SK-N-SH (cell line): ENCODE measurements around the gene TOR1A. TPM values are rescaled to one million over a fixed set of nuclear protein-coding genes. Genes with fewer than 3 reads are reported as not detected.

Source experiments
- CTCF ChIA-PET: fragments of 300-600, 350-600 bp; formaldehyde crosslinking; extraction: SDS; loops from one replicate; lab custom pipeline; 2021; lab: Yijun Ruan, JAX
- POLR2A ChIA-PET: fragments of 350-600 bp; sonication (Branson Sonifier 250); formaldehyde crosslinking; extraction: SDS; loops from one replicate; lab custom pipeline; 2020; ENCODE audit warnings: antibody characterized with exemption, inconsistent platforms; lab: Yijun Ruan, JAX
- DNase-seq: peaks from one replicate; pipeline ENCODE4 v3.0.0; 2012
- H2AFZ ChIP-seq: fragments of 200-600 bp; sonication (generic); 2 replicates; pipeline ENCODE4 v1.8.1; 2016; ENCODE audit warnings: antibody characterized with exemption, mild to moderate bottlenecking, low read depth
- H3F3A ChIP-seq: fragments of 200-600 bp; sonication (generic); replicated peaks from 2 replicates; pipeline ENCODE3; 2016; ENCODE audit warnings: antibody characterized with exemption, mild to moderate bottlenecking; ENCODE audit not compliant: insufficient read depth
- H3K27ac ChIP-seq, 2 experiments: fragments of 200-500 bp in 1 of 2; fragments of 200-600 bp in 1 of 2; sonication (Bioruptor generic) in 1 of 2; sonication (generic), shearing (Covaris generic) in 1 of 2; 2 replicates each; pipeline versions ENCODE4 v1.5.1 to v1.6.1; 2014 to 2016; ENCODE audit warnings: low read depth in 2 of 2, inconsistent platforms in 1 of 2, low read length in 1 of 2, mild to moderate bottlenecking in 1 of 2, mixed read lengths in 1 of 2
- H3K27me3 ChIP-seq: fragments of 200-600 bp; sonication (generic), shearing (Covaris generic); 2 replicates; pipeline ENCODE4 v1.6.1; 2016; ENCODE audit warnings: mixed run types; ENCODE audit not compliant: insufficient read depth
- H3K36me3 ChIP-seq, 2 experiments: fragments of 200-500 bp in 1 of 2; fragments of 200-600 bp in 1 of 2; sonication (Bioruptor generic) in 1 of 2; sonication (generic) in 1 of 2; replicated peaks in 1 of 2; 2 replicates each; pipeline versions ENCODE3 to v1.5.1; 2014 to 2016; ENCODE audit warnings: low read length in 1 of 2, mild to moderate bottlenecking in 1 of 2; ENCODE audit not compliant: insufficient read depth in 2 of 2, control insufficient read depth in 1 of 2
- H3K4me1 ChIP-seq, 2 experiments: fragments of 200-500 bp in 1 of 2; fragments of 200-600 bp in 1 of 2; sonication (Bioruptor generic) in 1 of 2; sonication (generic), shearing (Covaris generic) in 1 of 2; 2 replicates each; pipeline versions ENCODE4 v1.5.1 to v1.6.1; 2014 to 2016; ENCODE audit warnings: low read depth in 1 of 2, low read length in 1 of 2, mixed run types in 1 of 2; ENCODE audit not compliant: insufficient read depth in 2 of 2, control insufficient read depth in 1 of 2
- H3K4me2 ChIP-seq: fragments of 200-600 bp; sonication (generic), shearing (Covaris generic); 2 replicates; pipeline ENCODE4 v1.6.1; 2017; ENCODE audit warnings: mixed run types
- H3K4me3 ChIP-seq, 2 experiments: fragments of 200-500 bp in 1 of 2; fragments of 200-600 bp in 1 of 2; sonication (Bioruptor generic) in 1 of 2; sonication (generic), shearing (Covaris generic) in 1 of 2; 2 replicates each; pipeline versions ENCODE4 v1.5.1 to v1.8.1; 2014 to 2016; ENCODE audit warnings: low read depth in 2 of 2, inconsistent platforms in 1 of 2, low read length in 1 of 2, mild to moderate bottlenecking in 1 of 2, mixed read lengths in 1 of 2, moderate library complexity in 1 of 2
- H3K79me2 ChIP-seq: fragments of 200-600 bp; sonication (generic); 2 replicates; pipeline ENCODE4 v1.8.1; 2017; ENCODE audit warnings: mild to moderate bottlenecking; ENCODE audit not compliant: insufficient read depth
- H3K9ac ChIP-seq: fragments of 200-600 bp; sonication (generic); 2 replicates; pipeline ENCODE4 v1.6.1; 2017; ENCODE audit warnings: mixed run types
- H3K9me2 ChIP-seq: fragments of 200-600 bp; sonication (generic); 2 replicates; pipeline ENCODE4 v1.6.1; 2017; ENCODE audit warnings: mixed run types
- H3K9me3 ChIP-seq: fragments of 200-600 bp; sonication (generic); 2 replicates; pipeline ENCODE4 v1.6.1; 2017; ENCODE audit warnings: mixed run types, mild to moderate bottlenecking, moderate library complexity
- H4K20me1 ChIP-seq: fragments of 200-600 bp; sonication (generic); 2 replicates; pipeline ENCODE4 v1.6.1; 2017; ENCODE audit warnings: mild to moderate bottlenecking, mixed run types; ENCODE audit not compliant: insufficient read depth
- EP300 ChIP-seq, 2 experiments: IDR thresholded peaks; 2 replicates each; pipeline versions ENCODE4 v1.4.0 to v1.6.1; 2012; ENCODE audit warnings: borderline replicate concordance in 1 of 2, low read depth in 1 of 2, low read length in 1 of 2
- EZH2phosphoT487 ChIP-seq: fragments of 200-600 bp; sonication (generic); IDR thresholded peaks from 2 replicates; pipeline ENCODE4 v1.6.1; 2017; ENCODE audit warnings: low read depth, mixed run types, mild to moderate bottlenecking, antibody characterized with exemption, moderate library complexity, borderline replicate concordance
- FOSL2 ChIP-seq: IDR thresholded peaks from 2 replicates; pipeline ENCODE4 v1.4.0; 2012; ENCODE audit warnings: low read depth, mild to moderate bottlenecking, moderate library complexity, borderline replicate concordance
- FOXM1 ChIP-seq: IDR thresholded peaks from 2 replicates; pipeline ENCODE4 v1.4.0; 2012; ENCODE audit warnings: low read depth, mild to moderate bottlenecking
- JUND ChIP-seq: IDR thresholded peaks from 2 replicates; pipeline ENCODE4 v1.4.0; 2012
- MEF2A ChIP-seq: IDR thresholded peaks from 2 replicates; pipeline ENCODE4 v1.4.0; 2012; ENCODE audit warnings: low read depth, borderline replicate concordance
- MXI1 ChIP-seq: IDR thresholded peaks from 2 replicates; pipeline ENCODE4 v1.6.1; 2012; ENCODE audit warnings: mild to moderate bottlenecking, low read depth, low read length, improper control_type of control experiment
- NFIC ChIP-seq: IDR thresholded peaks from 2 replicates; pipeline ENCODE4 v1.4.0; 2012; ENCODE audit warnings: borderline replicate concordance
- PBX3 ChIP-seq: IDR thresholded peaks from 2 replicates; pipeline ENCODE4; 2012
- POLR2AphosphoS5 ChIP-seq: IDR thresholded peaks from 2 replicates; pipeline ENCODE4 v1.6.1; 2012; ENCODE audit warnings: low read depth, low read length
- RFX5 ChIP-seq: IDR thresholded peaks from 2 replicates; pipeline ENCODE4 v1.6.1; 2012; ENCODE audit warnings: mild to moderate bottlenecking, improper control_type of control experiment, low read length
- RXRA ChIP-seq: IDR thresholded peaks from 2 replicates; pipeline ENCODE4 v1.4.0; 2012; ENCODE audit warnings: low read depth, mild to moderate bottlenecking, borderline replicate concordance
- SMC3 ChIP-seq: IDR thresholded peaks from 2 replicates; pipeline ENCODE4 v1.6.1; 2012; ENCODE audit warnings: low read depth, low read length, improper control_type of control experiment
- TCF12 ChIP-seq: IDR thresholded peaks from 2 replicates; pipeline ENCODE4 v1.4.0; 2012
- TEAD4 ChIP-seq: IDR thresholded peaks from 2 replicates; pipeline ENCODE4 v1.4.0; 2012; ENCODE audit warnings: mild to moderate bottlenecking, borderline replicate concordance; ENCODE audit not compliant: insufficient read depth
- YY1 ChIP-seq: IDR thresholded peaks from 2 replicates; pipeline ENCODE4 v1.4.0; 2012; ENCODE audit warnings: low read depth, mild to moderate bottlenecking
- WGBS: methylation state at CpG from one replicate; pipeline ENCODE4 v1.1.6; 2017; ENCODE audit warnings: low lambda C conversion rate; 5-methylcytosine and 5-hydroxymethylcytosine counted together
- polyA plus RNA-seq, 3 experiments: library from polyadenylated mRNA; depleted of rRNA; stranded (reverse); fragments of >200 nt; gene quantifications; 2 replicates each; pipeline ENCODE4 v1.2.3, GENCODE V29; 2012
- TF ChIP-seq, protein P1 (sequence below): IDR thresholded peaks from 2 replicates; pipeline ENCODE4 v1.6.1; 2012; ENCODE audit warnings: mild to moderate bottlenecking, low read depth, low read length, moderate library complexity

TOR1A gene
- polyA plus RNA-seq, 1 of the 3 experiments (the other 2 are of a cell fraction) = 85.3 TPM

DNA sequence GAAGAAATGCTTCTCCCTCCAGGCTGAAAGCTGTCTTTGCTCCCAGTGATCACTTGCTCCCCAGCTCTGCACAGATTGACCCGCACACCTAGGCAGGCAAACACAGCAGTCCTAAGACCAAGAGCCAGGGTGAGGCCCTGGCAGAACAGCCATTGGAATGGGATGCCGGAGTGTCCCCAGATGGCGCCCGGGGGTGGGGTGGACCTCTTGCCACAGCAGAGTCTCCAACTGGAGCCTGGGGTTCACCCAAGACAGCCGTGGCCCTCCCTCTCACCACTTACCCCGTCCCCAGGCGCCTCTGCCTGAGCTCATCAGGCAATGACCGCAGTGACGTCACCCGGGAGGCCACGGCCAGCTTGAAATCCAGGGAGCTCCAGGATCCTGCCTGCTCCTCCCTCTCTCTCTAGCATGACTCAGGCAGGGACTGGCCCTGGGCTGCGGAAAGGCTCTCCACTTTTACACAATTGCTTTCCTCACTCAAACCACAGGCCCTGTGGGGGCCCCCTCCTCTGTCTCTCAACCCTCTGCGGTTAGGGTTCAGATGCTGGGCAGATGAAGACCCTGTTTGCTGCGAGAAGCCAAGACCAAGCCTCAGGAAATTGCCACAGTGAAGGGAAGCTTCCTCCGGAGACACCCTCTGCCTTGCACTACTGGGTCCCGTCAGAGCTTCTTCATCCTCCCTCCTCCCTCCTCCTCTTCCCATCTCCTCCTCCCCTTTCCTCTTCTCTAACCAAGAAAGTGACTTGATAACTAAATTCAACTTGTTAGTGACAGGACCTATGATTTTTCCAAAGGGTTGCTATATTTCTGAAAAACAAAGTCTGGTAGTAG is 46.8 kb downstream of the TOR1A start:
- peak overlapping the region; percentile 68 for H2AFZ ChIP-seq
- H3K4me1 ChIP-seq = peaks cover 4 to 6% of the 10 kb centered on the region in 2 experiments; a peak in 1 of 4 replicates
- no peaks in the 10 kb centered on the region for H3K9me2 ChIP-seq
- POLR2A ChIA-PET = no interaction called here
- H3K9me3 ChIP-seq = no peaks in the 10 kb centered on the region
- H3K9ac ChIP-seq = peak overlapping the region; percentile 20; the same call in 1 of the 2 replicates
- DNase-seq = peak; percentile 45
- peak overlapping the region; percentile 13 to 79; a peak in 3 of 4 replicates for H3K27ac ChIP-seq
- WGBS = 28% methylated on average over 8 of the region's 16 CpGs
- TF ChIP-seq MXI1 (no peak), POLR2AphosphoS5 (no peak; the same call in 1 of the 2 replicates), NFIC (peak; percentile 52; the same call in 1 of the 2 replicates), TEAD4 (0 out of 2 replicates have a peak, but pooled peaks have one; percentile 47), FOXM1 (no peak), PBX3 (peak; percentile 62; the same call in 1 of the 2 replicates), RXRA (peak; percentile 90), MEF2A (peak; percentile 36; the same call in 1 of the 2 replicates), EZH2phosphoT487 (no peak), TCF12 (peak; percentile 69), JUND (peak; percentile 86), YY1 (peak; percentile 68; the same call in 1 of the 2 replicates), EP300 (IDR thresholded peaks at IDR 0.05; ENCODE audit: borderline replicate concordance in 1 of 2, low read depth in 1 of 2, low read length in 1 of 2) (peak in 1 of 2 experiments; percentile 49; a peak in 1 of 4 replicates), FOSL2 (peak; percentile 77; the same call in 1 of the 2 replicates), SMC3 (0 out of 2 replicates have a peak, but pooled peaks have one; percentile 3), RFX5 (no peak)
- TF ChIP-seq, protein P1, sequence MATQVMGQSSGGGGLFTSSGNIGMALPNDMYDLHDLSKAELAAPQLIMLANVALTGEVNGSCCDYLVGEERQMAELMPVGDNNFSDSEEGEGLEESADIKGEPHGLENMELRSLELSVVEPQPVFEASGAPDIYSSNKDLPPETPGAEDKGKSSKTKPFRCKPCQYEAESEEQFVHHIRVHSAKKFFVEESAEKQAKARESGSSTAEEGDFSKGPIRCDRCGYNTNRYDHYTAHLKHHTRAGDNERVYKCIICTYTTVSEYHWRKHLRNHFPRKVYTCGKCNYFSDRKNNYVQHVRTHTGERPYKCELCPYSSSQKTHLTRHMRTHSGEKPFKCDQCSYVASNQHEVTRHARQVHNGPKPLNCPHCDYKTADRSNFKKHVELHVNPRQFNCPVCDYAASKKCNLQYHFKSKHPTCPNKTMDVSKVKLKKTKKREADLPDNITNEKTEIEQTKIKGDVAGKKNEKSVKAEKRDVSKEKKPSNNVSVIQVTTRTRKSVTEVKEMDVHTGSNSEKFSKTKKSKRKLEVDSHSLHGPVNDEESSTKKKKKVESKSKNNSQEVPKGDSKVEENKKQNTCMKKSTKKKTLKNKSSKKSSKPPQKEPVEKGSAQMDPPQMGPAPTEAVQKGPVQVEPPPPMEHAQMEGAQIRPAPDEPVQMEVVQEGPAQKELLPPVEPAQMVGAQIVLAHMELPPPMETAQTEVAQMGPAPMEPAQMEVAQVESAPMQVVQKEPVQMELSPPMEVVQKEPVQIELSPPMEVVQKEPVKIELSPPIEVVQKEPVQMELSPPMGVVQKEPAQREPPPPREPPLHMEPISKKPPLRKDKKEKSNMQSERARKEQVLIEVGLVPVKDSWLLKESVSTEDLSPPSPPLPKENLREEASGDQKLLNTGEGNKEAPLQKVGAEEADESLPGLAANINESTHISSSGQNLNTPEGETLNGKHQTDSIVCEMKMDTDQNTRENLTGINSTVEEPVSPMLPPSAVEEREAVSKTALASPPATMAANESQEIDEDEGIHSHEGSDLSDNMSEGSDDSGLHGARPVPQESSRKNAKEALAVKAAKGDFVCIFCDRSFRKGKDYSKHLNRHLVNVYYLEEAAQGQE = 0 out of 2 replicates have a peak, but pooled peaks have one; percentile 9
- peak overlapping the region; percentile 72 for H3K4me2 ChIP-seq
- H3K79me2 ChIP-seq = no peaks in the 10 kb centered on the region
- H3K4me3 ChIP-seq = no peak overlapping the region; a peak in 1 of 4 replicates
- H3K36me3 ChIP-seq = no peaks in the 10 kb centered on the region
- H4K20me1 ChIP-seq = no peaks in the 10 kb centered on the region
- H3K27me3 ChIP-seq = no peaks in the 10 kb centered on the region
- H3F3A ChIP-seq = no peaks in the 10 kb centered on the region
- CTCF ChIA-PET = interaction anchor here (0.7 to 19.6 kb wide), 7 partner anchors 13 to 166 kb away, joined by 3 to 356 read pairs (median 6); no protein-coding TSS in a partner anchor
